Measurements from ENCODE around the gene APOO. TPM values are rescaled to one million over a fixed set of nuclear protein-coding genes. Genes with fewer than 3 reads are reported as not detected.

The APOO gene
- polyA plus RNA-seq, 1 donor from 2014 or later = 42.5 TPM

DNA sequence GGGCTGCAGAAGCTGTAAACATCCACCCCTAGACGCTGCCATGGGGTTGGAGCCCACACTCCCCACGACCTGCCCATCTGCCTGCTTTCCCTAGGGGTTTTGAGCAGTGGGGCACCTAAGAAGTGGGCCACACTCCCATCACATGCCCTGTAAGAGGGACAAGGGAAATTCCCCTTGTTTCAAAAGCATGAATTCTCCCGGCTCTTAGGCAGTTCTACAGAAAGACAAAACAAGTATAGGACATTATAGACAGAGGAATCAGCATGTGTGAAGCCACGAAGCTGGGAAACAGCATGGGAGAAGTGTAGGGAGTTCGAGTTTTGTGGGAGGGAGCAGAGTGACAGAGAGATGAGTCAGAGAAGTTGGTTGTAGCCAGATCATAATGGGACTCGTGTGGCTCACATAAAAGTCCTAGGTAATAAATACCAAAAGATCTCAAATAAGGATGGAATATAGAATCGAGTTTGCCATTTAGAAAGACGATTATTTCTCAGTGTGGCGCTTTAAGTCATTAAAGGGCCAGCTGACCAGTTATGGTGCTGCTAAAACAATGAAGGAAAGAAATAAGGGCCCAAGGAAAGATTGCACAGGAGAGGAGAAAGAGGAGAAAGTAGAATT, 23.9 kb downstream of the APOO start:
- Histone ChIP-seq H3K9me3 (ENCODE audit: low read length) (no peaks in the 10 kb centered on the region), H2AFZ (ENCODE audit: low read depth, low read length) (no peak overlapping the region), H3K9me2 (ENCODE audit: insufficient read depth, low read length) (no peaks in the 10 kb centered on the region), H3K9ac (ENCODE audit: low read length) (no peak overlapping the region), H3K36me3 (ENCODE audit: insufficient read depth, low read length) (no peaks in the 10 kb centered on the region), H3K27me3 (ENCODE audit: insufficient read depth, low read depth, low read length) (no peaks in the 10 kb centered on the region), H3F3A (ENCODE audit: insufficient read depth, low read length, poor library complexity, severe bottlenecking) (no peaks in the 10 kb centered on the region), H3K27ac (ENCODE audit: low read length) (no peak overlapping the region), H3K79me2 (replicated peaks; ENCODE audit: insufficient read depth, low read length) (no peaks in the 10 kb centered on the region), H3K4me2 (ENCODE audit: low read length) (no peak overlapping the region), H3K4me3 (ENCODE audit: low read length) (no peak overlapping the region), H4K20me1 (ENCODE audit: insufficient read depth) (no peaks in the 10 kb centered on the region)
- TF ChIP-seq CTCF (IDR thresholded peaks at IDR 0.05; ENCODE audit: poor library complexity, severe bottlenecking) = no peak
- TF ChIP-seq, protein P1, sequence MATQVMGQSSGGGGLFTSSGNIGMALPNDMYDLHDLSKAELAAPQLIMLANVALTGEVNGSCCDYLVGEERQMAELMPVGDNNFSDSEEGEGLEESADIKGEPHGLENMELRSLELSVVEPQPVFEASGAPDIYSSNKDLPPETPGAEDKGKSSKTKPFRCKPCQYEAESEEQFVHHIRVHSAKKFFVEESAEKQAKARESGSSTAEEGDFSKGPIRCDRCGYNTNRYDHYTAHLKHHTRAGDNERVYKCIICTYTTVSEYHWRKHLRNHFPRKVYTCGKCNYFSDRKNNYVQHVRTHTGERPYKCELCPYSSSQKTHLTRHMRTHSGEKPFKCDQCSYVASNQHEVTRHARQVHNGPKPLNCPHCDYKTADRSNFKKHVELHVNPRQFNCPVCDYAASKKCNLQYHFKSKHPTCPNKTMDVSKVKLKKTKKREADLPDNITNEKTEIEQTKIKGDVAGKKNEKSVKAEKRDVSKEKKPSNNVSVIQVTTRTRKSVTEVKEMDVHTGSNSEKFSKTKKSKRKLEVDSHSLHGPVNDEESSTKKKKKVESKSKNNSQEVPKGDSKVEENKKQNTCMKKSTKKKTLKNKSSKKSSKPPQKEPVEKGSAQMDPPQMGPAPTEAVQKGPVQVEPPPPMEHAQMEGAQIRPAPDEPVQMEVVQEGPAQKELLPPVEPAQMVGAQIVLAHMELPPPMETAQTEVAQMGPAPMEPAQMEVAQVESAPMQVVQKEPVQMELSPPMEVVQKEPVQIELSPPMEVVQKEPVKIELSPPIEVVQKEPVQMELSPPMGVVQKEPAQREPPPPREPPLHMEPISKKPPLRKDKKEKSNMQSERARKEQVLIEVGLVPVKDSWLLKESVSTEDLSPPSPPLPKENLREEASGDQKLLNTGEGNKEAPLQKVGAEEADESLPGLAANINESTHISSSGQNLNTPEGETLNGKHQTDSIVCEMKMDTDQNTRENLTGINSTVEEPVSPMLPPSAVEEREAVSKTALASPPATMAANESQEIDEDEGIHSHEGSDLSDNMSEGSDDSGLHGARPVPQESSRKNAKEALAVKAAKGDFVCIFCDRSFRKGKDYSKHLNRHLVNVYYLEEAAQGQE (IDR thresholded peaks at IDR 0.05; ENCODE audit: borderline replicate concordance) = no peak
- TF ChIP-seq SMC3 (conservative IDR thresholded peaks at IDR 0.05; ENCODE audit: poor library complexity) = no peak
- no peak for TF ChIP-seq EZH2 (IDR thresholded peaks at IDR 0.05; ENCODE audit: borderline replicate concordance, insufficient read depth, low read length, poor library complexity, severe bottlenecking)
- no peak for TF ChIP-seq TAF1 (IDR thresholded peaks at IDR 0.05; ENCODE audit: low read depth)

DNA sequence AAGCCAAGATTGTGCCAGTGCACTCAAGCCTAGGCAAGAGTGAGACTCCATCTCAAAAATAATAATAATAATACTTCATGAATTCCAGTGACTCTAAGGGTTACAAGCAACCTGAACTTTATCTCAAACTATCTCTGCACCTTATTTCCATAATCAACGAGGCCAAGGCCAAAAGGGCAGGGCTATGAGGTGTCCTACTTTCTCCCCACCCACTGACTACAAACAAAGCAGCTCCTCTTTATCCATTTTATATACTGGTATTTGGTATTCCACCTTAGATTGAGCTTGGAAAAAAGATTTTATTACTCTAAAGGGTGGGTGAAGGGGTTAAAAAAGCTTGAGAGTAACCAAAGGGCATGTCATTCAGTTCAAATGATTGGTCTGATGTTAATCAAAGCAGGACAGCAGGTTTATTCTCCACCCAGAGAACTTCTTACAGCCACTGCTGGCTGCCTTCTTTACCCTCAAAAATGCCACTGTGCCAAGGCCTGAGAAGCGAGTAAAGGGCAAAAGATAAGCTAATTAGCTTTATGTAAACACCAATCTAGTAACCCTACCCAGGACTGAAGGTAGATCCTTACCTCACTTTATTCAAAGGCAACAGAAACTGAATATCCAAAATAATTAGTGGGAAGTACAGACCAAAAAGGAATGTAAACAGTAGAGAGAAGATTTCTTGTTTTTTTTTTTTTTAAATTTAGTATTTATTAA, 28.2 kb downstream of the APOO start:
- H3K9me3 ChIP-seq (ENCODE audit: low read length) = no peaks in the 10 kb centered on the region
- no peaks in the 10 kb centered on the region for H3K27me3 ChIP-seq (ENCODE audit: insufficient read depth, low read depth, low read length)
- TF ChIP-seq, protein P1 (IDR thresholded peaks at IDR 0.05; ENCODE audit: borderline replicate concordance) = no peak
- no peak for TF ChIP-seq MXI1 (conservative IDR thresholded peaks at IDR 0.05; ENCODE audit: poor library complexity, severe bottlenecking)
- TF ChIP-seq RAD21 (conservative IDR thresholded peaks at IDR 0.05) = no peak
- TF ChIP-seq POLR2AphosphoS5 (IDR thresholded peaks at IDR 0.05) = no peak
- H3K36me3 ChIP-seq (ENCODE audit: insufficient read depth, low read length) = no peaks in the 10 kb centered on the region
- H4K20me1 ChIP-seq (ENCODE audit: insufficient read depth) = no peaks in the 10 kb centered on the region
- no peaks in the 10 kb centered on the region for H3F3A ChIP-seq (ENCODE audit: insufficient read depth, low read length, poor library complexity, severe bottlenecking)
- no peak overlapping the region for H3K27ac ChIP-seq (ENCODE audit: low read length)
- no peaks in the 10 kb centered on the region for H3K79me2 ChIP-seq (replicated peaks; ENCODE audit: insufficient read depth, low read length)
- H2AFZ ChIP-seq (ENCODE audit: low read depth, low read length) = no peak overlapping the region
- H3K9ac ChIP-seq (ENCODE audit: low read length) = no peak overlapping the region
- no peaks in the 10 kb centered on the region for H3K9me2 ChIP-seq (ENCODE audit: insufficient read depth, low read length)
- H3K4me2 ChIP-seq (ENCODE audit: low read length) = no peak overlapping the region
- no peak overlapping the region for H3K4me3 ChIP-seq (ENCODE audit: low read length)

Measured in neural cell (in vitro differentiated cells).